Tibial nerve (tissue), 4 donors: ENCODE data around the gene FLNA.

Source experiments
- CTCF ChIP-seq, 5 experiments: fragments of 200-600 bp in 3 of 5; fragments of 450-650 bp in 2 of 5; sonication (generic) in 3 of 5; IDR thresholded peaks; one replicate each; pipeline ENCODE4 v1.5.1; 2016 to 2019; ENCODE audit warnings: antibody characterized with exemption in 5 of 5, mild to moderate bottlenecking in 3 of 5, moderate library complexity in 2 of 5
- EP300 ChIP-seq, 2 donors: sonication (generic); formaldehyde crosslinking; IDR thresholded peaks; one replicate each; pipeline ENCODE4 v1.6.1; 2017; ENCODE audit warnings: antibody characterized with exemption in 2 of 2, mild to moderate bottlenecking in 1 of 2
- POLR2A ChIP-seq, 2 donors: fragments of 450-650 bp; IDR thresholded peaks; one replicate each; pipeline ENCODE4 v1.6.1; 2017; ENCODE audit warnings: antibody characterized with exemption in 2 of 2, mild to moderate bottlenecking in 2 of 2, moderate library complexity in 2 of 2

- TF ChIP-seq CTCF (IDR thresholded peaks at IDR 0.05) (no peak), POLR2A (IDR thresholded peaks at IDR 0.05) (no peak), EP300 (IDR thresholded peaks at IDR 0.05) (no peak)
These were observed 25.3 kb upstream of the FLNA start for GRCh38 chrX:154399527-154400368.
